DOHH2 (cell line): ENCODE measurements around the gene PDGFD.

Source experiments
- H3F3A ChIP-seq: fragments of 200-600 bp; sonication (generic), shearing (Covaris generic); 2 replicates; pipeline ENCODE4 v1.6.0; 2016; ENCODE audit warnings: antibody characterized with exemption, mild to moderate bottlenecking; ENCODE audit not compliant: control insufficient read depth, insufficient read depth
- H3K27ac ChIP-seq: fragments of 200-600 bp; sonication (generic); 2 replicates; pipeline ENCODE4 v1.5.1; 2014; ENCODE audit warnings: low read depth, mild to moderate bottlenecking, low read length, moderate library complexity
- H3K27me3 ChIP-seq: fragments of 200-600 bp; sonication (generic); 2 replicates; pipeline ENCODE4 v1.6.1; 2014; ENCODE audit warnings: mild to moderate bottlenecking, low read length, mixed read lengths; ENCODE audit not compliant: control insufficient read depth
- H3K36me3 ChIP-seq: fragments of 200-600 bp; sonication (generic); 2 replicates; pipeline ENCODE4 v1.6.1; 2014; ENCODE audit warnings: mild to moderate bottlenecking, low read length, moderate library complexity, mixed read lengths; ENCODE audit not compliant: control insufficient read depth
- H3K4me1 ChIP-seq: fragments of 200-600 bp; sonication (generic); 2 replicates; pipeline ENCODE4 v1.6.1; 2014; ENCODE audit warnings: mild to moderate bottlenecking, low read length, mixed read lengths; ENCODE audit not compliant: control insufficient read depth
- H3K4me2 ChIP-seq: fragments of 200-600 bp; sonication (generic); 2 replicates; pipeline ENCODE4 v1.6.0; 2014; ENCODE audit warnings: mild to moderate bottlenecking, low read length, moderate library complexity
- H3K4me3 ChIP-seq: fragments of 200-600 bp; sonication (generic); 2 replicates; pipeline ENCODE4 v1.5.1; 2014; ENCODE audit warnings: mild to moderate bottlenecking, low read length, mixed read lengths
- H3K79me2 ChIP-seq: fragments of 200-600 bp; sonication (generic); 2 replicates; pipeline ENCODE4 v1.6.1; 2014; ENCODE audit warnings: mild to moderate bottlenecking, low read length, mixed read lengths; ENCODE audit not compliant: control insufficient read depth
- H3K9me2 ChIP-seq: fragments of 200-600 bp; sonication (generic); replicated peaks from 2 replicates; pipeline ENCODE4 v1.6.1; 2014; ENCODE audit warnings: mild to moderate bottlenecking, low read length, mixed read lengths; ENCODE audit not compliant: control insufficient read depth
- H3K9me3 ChIP-seq: fragments of 200-600 bp; sonication (generic); 2 replicates; pipeline ENCODE4 v1.6.1; 2014; ENCODE audit warnings: antibody characterized with exemption, low read length, mixed read lengths; ENCODE audit not compliant: control insufficient read depth, insufficient read depth
- H4K20me1 ChIP-seq: fragments of 200-600 bp; sonication (generic); 2 replicates; pipeline ENCODE4 v1.6.0; 2014; ENCODE audit warnings: low read depth, mild to moderate bottlenecking, antibody characterized with exemption, low read length, moderate library complexity; ENCODE audit not compliant: control insufficient read depth, insufficient read depth
- CTCF ChIP-seq: fragments of 200-600 bp; sonication (generic); IDR thresholded peaks from one replicate; pipeline ENCODE4 v1.5.1; 2014; ENCODE audit warnings: antibody characterized with exemption, mild to moderate bottlenecking, low read depth, low read length; ENCODE audit not compliant: poor library complexity, severe bottlenecking
- EZH2phosphoT487 ChIP-seq: fragments of 200-600 bp; sonication (generic); IDR thresholded peaks from 2 replicates; pipeline ENCODE4 v1.6.1; 2017; ENCODE audit warnings: borderline replicate concordance, mild to moderate bottlenecking, antibody characterized with exemption, low read length, moderate library complexity, mixed read lengths

The PDGFD gene

DNA sequence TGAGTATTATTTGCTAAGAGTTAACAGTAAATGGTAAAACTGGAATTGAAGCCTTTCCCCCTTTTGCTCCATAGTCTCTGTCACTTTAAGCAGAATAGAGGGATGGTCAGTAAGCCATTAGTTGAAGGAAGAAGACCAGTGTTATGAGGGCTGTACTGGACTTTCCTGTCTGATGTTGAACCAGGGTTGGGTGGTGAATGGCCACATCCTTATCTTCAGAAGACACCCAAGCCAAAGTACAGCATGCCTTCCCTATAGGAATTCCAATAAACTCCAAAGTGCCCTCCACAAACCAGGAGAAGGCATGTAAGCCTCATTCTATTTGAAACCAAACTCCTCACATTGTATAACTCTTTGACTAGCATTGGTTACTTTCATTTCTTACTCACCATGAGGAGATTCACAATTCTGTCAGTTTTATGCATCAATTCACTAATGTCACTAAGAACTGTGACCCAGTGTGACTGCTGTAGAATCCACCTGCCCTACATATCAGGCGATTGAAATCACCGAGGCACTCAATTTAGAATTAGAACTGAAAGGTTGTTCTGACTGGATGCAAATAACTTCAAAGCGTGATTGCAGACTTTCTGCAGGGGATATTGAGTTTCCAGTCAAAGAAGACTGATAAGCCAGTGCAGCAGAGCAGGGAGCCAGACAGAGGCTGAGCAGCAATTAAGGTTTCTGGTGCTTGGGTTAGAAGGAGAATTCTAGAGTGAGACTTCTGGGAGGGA lies 234.6 kb downstream of the PDGFD start:
- no peak for TF ChIP-seq CTCF
- no peak for TF ChIP-seq EZH2phosphoT487
- H3K36me3 ChIP-seq = no peaks in the 10 kb centered on the region
- H3K27me3 ChIP-seq = no peaks in the 10 kb centered on the region
- H3K4me1 ChIP-seq = peaks cover 25% of the 10 kb centered on the region
- H3K9me3 ChIP-seq = no peaks in the 10 kb centered on the region
- H3K9me2 ChIP-seq = no peaks in the 10 kb centered on the region
- no peaks in the 10 kb centered on the region for H4K20me1 ChIP-seq
- H3K79me2 ChIP-seq = no peaks in the 10 kb centered on the region
- 0 out of 2 replicates have a peak, but pooled peaks cover 2% of the 10 kb centered on the region for H3F3A ChIP-seq
- peak overlapping the region; percentile 27; the same call in 1 of the 2 replicates for H3K27ac ChIP-seq
- 0 out of 2 replicates have a peak overlapping the region, but pooled peaks have one; percentile 18 for H3K4me3 ChIP-seq
- peak overlapping the region; percentile 40 for H3K4me2 ChIP-seq

- Histone ChIP-seq H3K79me2 (no peaks in the 10 kb centered on the region), H4K20me1 (no peaks in the 10 kb centered on the region), H3K36me3 (no peaks in the 10 kb centered on the region), H3K27ac (no peak overlapping the region), H3F3A (0 out of 2 replicates have a peak, but pooled peaks cover 2% of the 10 kb centered on the region), H3K9me3 (no peaks in the 10 kb centered on the region), H3K4me3 (no peak overlapping the region), H3K4me2 (no peak overlapping the region; the same call in 1 of the 2 replicates), H3K9me2 (no peaks in the 10 kb centered on the region), H3K27me3 (no peaks in the 10 kb centered on the region), H3K4me1 (peaks cover 25% of the 10 kb centered on the region)
- no peak for TF ChIP-seq EZH2phosphoT487
- no peak for TF ChIP-seq CTCF
Observed at GRCh38 chr11:103928802-103929161, 235.2 kb downstream of the PDGFD start.

DNA sequence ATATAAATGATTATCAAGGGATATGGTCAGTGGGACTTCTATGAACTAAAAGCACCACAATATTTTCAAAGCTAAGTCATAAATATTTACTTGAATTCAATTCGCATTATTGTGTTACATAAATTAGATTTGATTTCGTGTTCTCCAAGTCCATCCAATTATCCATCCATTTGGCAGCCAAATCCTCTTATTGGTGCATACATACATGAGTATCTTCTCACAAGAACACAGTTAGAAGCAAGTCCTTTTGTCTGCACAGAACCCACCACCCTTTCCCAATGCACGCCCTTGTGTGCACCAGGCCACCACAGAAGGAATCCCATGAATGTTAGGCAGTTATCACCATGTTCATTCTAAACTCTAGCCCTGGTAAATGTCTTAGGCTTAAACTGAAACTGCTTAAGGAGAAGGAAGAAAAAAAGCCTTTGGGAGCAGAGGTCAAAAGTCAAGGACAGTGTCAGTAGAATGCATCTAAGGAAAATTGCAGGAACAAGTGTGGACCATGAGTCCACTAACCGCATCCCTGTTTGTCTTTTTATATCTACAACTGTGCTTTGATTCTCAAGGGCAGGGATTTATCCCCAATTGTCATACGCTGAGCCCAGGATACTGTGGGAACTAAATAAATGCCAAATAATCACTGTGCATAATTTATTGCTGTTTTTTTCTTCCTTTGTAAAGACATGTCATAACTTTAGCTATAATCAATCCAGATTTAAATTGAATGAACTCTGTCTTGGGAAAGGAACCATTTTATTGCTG lies 235.7 kb downstream of the PDGFD start:
- H3K36me3 ChIP-seq = no peaks in the 10 kb centered on the region
- H3K4me2 ChIP-seq = no peak overlapping the region
- H3K27me3 ChIP-seq = no peaks in the 10 kb centered on the region
- H3K9me3 ChIP-seq = no peaks in the 10 kb centered on the region
- H3K4me3 ChIP-seq = no peak overlapping the region
- TF ChIP-seq EZH2phosphoT487 (no peak), CTCF (no peak)
- no peaks in the 10 kb centered on the region for H3K79me2 ChIP-seq
- H3K9me2 ChIP-seq = no peaks in the 10 kb centered on the region
- no peak overlapping the region for H3K27ac ChIP-seq
- H3F3A ChIP-seq = 0 out of 2 replicates have a peak, but pooled peaks cover 2% of the 10 kb centered on the region
- peaks cover 25% of the 10 kb centered on the region for H3K4me1 ChIP-seq
- no peaks in the 10 kb centered on the region for H4K20me1 ChIP-seq
